Natural killer cell treated with Interleukin-12 subunit alpha and Interleukin-12 subunit beta and Interleukin-15 and Interleukin-18, amount 100 ng/mL, for 72 hours (primary cell): ENCODE measurements around the gene FMNL2. TPM values are rescaled to one million over a fixed set of nuclear protein-coding genes. Genes with fewer than 3 reads are reported as not detected.
A peak's percentile ranks its signal among the peaks of the same experiment; 100 is the strongest.

Source experiments
- ATAC-seq, 2 donors: fragments of 150-1000 bp; cut with Tn5 transposase in 1 of 2; sonication (Bioruptor Pico), chemical (Tn5 transposase) in 1 of 2; 2 replicates each; pipeline ENCODE4 v1.10.0; 2021
- DNase-seq: peaks from one replicate; pipeline ENCODE4 v3.0.0; 2022; ENCODE audit warnings: low spot score
- H3K27ac Mint-ChIP-seq, 2 donors: 1 replicate in 1 of 2; 2 replicates in 1 of 2; pipeline ENCODE4 v1.8.0; 2022; ENCODE audit warnings: mixed read lengths in 2 of 2, mild to moderate bottlenecking in 1 of 2, moderate library complexity in 1 of 2
- H3K27me3 Mint-ChIP-seq, 2 donors: 1 replicate in 1 of 2; 2 replicates in 1 of 2; pipeline ENCODE4 v1.8.0; 2022; ENCODE audit warnings: mixed read lengths in 2 of 2
- H3K36me3 Mint-ChIP-seq: one replicate; pipeline ENCODE4 v1.8.0; 2022; ENCODE audit warnings: mixed read lengths
- H3K4me1 Mint-ChIP-seq, 2 donors: 1 replicate in 1 of 2; 2 replicates in 1 of 2; pipeline ENCODE4 v1.8.0; 2022; ENCODE audit warnings: low read depth in 2 of 2, mixed read lengths in 2 of 2, mild to moderate bottlenecking in 1 of 2
- H3K4me3 Mint-ChIP-seq: one replicate; pipeline ENCODE4 v1.8.0; 2022; ENCODE audit warnings: mixed read lengths
- H3K9me3 Mint-ChIP-seq: 2 replicates; pipeline ENCODE4 v1.8.0; 2022; ENCODE audit warnings: mixed read lengths
- total RNA-seq, 2 donors: library from RNA; stranded (reverse); gene quantifications; one replicate each; pipeline ENCODE4 v1.2.3, GENCODE V29; 2022

The FMNL2 gene
- total RNA-seq, 2 donors from 2014 or later = 0.48 to 0.70 TPM

DNA sequence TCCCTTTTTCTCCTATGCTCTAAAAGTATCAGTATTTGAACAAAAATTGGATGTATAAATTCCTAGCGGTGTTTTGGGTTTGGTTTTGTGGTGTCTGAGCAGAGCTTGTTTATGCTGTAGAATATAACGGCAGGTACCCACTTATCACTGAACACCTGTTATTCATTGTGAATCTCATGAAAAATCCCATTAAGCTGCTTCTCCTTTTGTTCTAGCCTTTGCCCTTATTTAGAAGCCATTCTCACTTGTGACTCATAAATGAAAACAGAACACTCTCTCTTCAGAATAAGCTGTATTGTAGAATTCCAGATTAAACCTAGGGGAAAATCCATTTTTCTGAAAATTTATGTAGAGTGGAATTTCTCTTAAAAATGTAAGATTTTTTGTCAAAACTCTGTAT, 278.3 kb downstream of the FMNL2 start:
- DNase-seq (no peak), ATAC-seq (no peak)
- peak overlapping the region; percentile 78 for H3K4me3 Mint-ChIP-seq
- H3K27me3 Mint-ChIP-seq = no peaks in the 10 kb centered on the region
- H3K27ac Mint-ChIP-seq = peak overlapping the region; percentile 75 to 96
- no peaks in the 10 kb centered on the region for H3K36me3 Mint-ChIP-seq
- H3K4me1 Mint-ChIP-seq = peaks cover 26 to 40% of the 10 kb centered on the region in 2 donors
- H3K9me3 Mint-ChIP-seq = no peaks in the 10 kb centered on the region

DNA sequence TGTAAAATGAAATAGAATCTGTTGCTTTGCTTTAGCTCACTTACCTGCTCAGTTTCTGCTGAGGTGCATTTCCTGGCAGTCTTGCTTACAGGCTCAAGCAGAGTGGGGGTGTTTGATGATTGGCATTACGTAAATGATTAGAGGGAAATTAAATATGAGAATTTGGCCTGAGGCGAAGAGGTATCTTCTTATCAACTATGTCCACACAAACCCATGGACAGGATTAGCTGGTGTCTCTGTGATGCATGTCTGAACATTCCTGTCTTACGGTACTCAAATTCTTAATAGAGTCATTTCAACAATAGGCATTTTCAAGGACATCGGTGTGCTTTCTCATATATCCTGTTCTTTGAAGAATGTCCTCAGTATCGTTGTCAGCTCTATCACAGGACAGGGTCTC, 280.2 kb downstream of the FMNL2 start:
- H3K9me3 Mint-ChIP-seq = no peaks in the 10 kb centered on the region
- no peaks in the 10 kb centered on the region for H3K36me3 Mint-ChIP-seq
- no peaks in the 10 kb centered on the region for H3K27me3 Mint-ChIP-seq
- peaks cover 26 to 37% of the 10 kb centered on the region in 2 donors for H3K4me1 Mint-ChIP-seq
- no peak for DNase-seq
- H3K4me3 Mint-ChIP-seq = no peak overlapping the region
- peak overlapping the region in 1 of 2 donors; percentile 96 for H3K27ac Mint-ChIP-seq
- ATAC-seq = no peak

DNA sequence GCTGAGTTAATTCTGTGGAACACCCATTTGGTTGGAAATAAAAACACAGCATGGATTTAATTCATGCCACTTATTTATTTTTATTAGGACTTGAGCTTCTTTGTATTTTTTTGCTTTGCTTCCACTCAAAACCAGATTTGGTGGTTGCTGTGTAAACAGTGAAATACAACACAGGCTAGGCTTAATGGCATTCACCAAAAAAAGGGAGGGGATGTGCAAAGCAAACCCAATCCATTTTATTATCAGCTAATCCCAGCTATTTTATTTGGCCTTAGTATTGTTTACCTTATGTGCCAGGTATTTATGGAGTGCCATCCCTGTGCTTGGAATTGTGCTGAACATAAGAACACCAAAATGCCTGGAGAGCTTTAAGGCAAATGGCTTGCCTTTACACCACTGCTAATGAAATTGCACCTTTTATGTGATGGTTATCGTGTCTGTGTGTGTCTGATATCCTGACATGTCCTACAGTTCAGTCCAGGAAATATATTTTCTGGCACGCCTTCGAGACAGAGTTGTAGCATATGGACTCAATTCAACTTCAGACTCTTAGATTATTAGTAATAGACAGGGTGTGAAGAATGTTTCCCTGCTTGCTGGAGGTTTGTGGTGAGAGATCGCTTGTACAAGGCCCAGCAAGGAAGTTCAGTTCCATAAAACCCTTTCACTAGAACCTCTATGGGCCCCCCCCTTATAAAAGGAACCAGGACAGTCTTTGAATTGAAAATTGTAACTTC, 282.6 kb downstream of the FMNL2 start:
- Mint-ChIP-seq H3K27ac (no peak overlapping the region), H3K9me3 (no peaks in the 10 kb centered on the region)
- DNase-seq = no peak

DNA sequence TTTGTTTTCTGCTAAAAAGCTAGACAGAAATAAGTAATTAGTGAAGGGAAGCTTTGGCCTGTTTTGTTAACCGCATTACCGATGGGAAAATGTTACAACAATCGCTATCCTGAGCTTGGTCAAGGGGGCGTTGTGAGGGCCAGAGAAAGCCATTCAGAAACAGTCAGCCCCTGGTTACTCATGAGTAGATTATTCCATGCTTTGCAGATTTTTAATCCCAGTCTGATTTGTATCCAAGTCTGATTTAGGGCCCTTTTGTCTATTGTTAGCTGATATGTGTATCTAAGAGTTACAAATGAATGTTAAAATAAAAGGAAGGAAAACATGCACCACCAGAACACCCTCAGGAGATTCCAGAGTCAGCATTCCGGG, 283.2 kb downstream of the FMNL2 start:
- Mint-ChIP-seq H3K27ac (no peak overlapping the region), H3K9me3 (no peaks in the 10 kb centered on the region), H3K4me1 (peaks cover 10 to 30% of the 10 kb centered on the region in 2 donors), H3K36me3 (no peaks in the 10 kb centered on the region), H3K4me3 (no peak overlapping the region), H3K27me3 (peaks cover 0 to 7% of the 10 kb centered on the region in 2 donors)
- ATAC-seq (no peak), DNase-seq (no peak)

More for the DNA sequence above, 282.6 kb downstream of the FMNL2 start:
- Mint-ChIP-seq H3K4me3 (no peak overlapping the region), H3K27me3 (peaks cover 0 to 7% of the 10 kb centered on the region in 2 donors), H3K36me3 (no peaks in the 10 kb centered on the region), H3K4me1 (peaks cover 16 to 32% of the 10 kb centered on the region in 2 donors)
- ATAC-seq = no peak

DNA sequence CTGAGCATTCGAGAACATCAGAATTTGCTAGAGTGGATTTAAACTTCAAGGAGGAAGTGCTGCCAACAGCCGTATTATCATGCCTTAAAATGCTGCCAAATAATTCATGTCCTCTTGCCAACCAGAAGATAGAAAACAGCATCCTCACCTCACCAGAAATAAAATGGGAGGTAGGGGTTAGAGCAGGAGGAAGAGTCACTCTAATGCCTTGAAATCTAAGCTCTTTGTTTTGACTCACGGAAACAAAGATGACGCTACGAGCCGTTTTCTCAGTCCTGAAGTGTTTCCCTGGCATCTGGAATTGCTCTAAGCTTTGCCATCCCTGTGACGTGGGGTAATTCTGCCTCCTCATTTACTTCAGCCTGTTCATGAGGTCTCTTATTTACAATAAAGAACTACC, 285.2 kb downstream of the FMNL2 start:
- peaks cover 0 to 19% of the 10 kb centered on the region in 2 donors for H3K4me1 Mint-ChIP-seq
- no peak overlapping the region for H3K4me3 Mint-ChIP-seq
- DNase-seq (no peak), ATAC-seq (no peak)
- no peaks in the 10 kb centered on the region for H3K9me3 Mint-ChIP-seq
- H3K27ac Mint-ChIP-seq = peak overlapping the region in 1 of 2 donors; percentile 27
- H3K27me3 Mint-ChIP-seq = peaks cover 0 to 7% of the 10 kb centered on the region in 2 donors
- no peaks in the 10 kb centered on the region for H3K36me3 Mint-ChIP-seq

DNA sequence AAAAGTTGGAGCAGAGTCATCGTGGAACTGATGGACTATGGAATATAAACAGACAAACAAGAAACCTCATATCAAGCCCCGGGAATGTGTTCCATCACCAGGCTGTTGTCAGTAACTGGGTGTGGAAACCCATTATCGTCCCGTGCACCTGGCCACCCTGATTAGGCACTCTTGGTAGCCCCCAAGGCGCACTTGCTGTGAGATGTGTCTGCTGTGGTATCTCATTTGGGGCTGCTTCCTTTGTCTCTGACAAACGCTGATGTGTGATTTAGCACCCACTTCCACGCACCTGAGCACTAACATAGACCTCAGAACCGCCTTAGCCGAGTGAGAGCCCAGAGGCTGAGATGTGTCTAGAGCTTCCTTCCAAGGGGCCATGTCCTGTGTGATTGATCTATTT, 286.0 kb downstream of the FMNL2 start:
- no peak for ATAC-seq
- H3K9me3 Mint-ChIP-seq = no peaks in the 10 kb centered on the region
- peaks cover 0 to 18% of the 10 kb centered on the region in 2 donors for H3K4me1 Mint-ChIP-seq
- peaks cover 0 to 7% of the 10 kb centered on the region in 2 donors for H3K27me3 Mint-ChIP-seq
- no peak for DNase-seq
- peak overlapping the region in 1 of 2 donors; percentile 52 for H3K27ac Mint-ChIP-seq
- no peaks in the 10 kb centered on the region for H3K36me3 Mint-ChIP-seq
- no peak overlapping the region for H3K4me3 Mint-ChIP-seq

DNA sequence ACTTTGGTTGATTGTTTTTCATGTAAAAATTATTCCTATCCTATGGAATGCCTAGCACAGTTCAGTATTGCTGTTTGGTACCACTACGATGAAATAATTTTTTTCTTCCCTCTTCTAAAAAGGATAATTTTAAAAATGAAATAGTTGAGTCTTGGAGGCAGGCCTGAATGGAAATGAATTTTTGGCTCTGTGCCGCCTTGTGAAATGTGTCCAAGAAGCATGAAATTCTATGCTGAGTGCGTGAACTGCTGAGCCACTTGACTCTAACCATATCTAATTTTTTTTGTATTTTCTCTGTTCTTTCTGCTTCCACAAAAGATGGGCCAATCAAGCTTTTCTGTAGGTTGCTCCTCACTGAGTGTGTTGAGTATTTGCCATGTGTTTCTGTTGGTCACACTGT, 287.2 kb downstream of the FMNL2 start:
- no peaks in the 10 kb centered on the region for H3K9me3 Mint-ChIP-seq
- DNase-seq (no peak), ATAC-seq (no peak)
- no peaks in the 10 kb centered on the region for H3K36me3 Mint-ChIP-seq
- peak overlapping the region in 1 of 2 donors; percentile 52 for H3K27ac Mint-ChIP-seq
- peaks cover 0 to 7% of the 10 kb centered on the region in 2 donors for H3K27me3 Mint-ChIP-seq
- H3K4me1 Mint-ChIP-seq = peaks cover 0 to 18% of the 10 kb centered on the region in 2 donors
- no peak overlapping the region for H3K4me3 Mint-ChIP-seq

DNA sequence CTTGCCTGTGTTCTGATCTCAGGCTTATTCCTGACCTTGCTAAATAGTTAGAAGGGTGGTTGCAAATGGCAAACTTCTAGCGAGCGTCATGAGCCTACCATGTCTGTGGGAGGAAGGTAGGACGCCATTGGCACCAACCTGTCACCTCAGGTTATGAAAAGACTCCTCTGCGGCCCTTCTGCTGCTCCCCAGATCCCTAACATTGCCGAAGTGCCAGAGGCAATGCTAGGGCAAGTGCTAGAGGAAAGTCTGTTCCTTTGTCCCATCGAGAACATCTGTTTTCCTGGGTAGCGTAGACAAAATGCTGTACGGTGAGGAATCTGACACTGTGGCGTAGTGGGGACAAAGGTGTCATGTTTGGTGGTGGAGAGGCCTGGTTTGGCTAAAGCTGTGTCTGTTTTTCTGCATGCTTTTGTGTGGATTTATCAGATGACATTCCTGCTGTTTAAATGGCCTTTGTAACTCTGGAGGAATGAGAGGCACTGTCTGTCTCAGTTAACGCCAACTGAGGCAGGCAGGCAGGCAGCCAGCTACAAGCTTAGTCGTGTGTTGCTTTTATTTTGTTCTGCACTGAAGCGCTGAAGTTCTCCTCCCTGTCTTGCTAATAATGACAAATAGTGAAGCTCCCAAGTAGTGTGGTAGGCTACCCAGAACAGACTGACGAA, 288.2 kb downstream of the FMNL2 start:
- Mint-ChIP-seq H3K4me3 (no peak overlapping the region), H3K9me3 (no peaks in the 10 kb centered on the region), H3K27ac (peak overlapping the region in 1 of 2 donors; percentile 22), H3K36me3 (no peaks in the 10 kb centered on the region), H3K4me1 (peaks cover 0 to 18% of the 10 kb centered on the region in 2 donors), H3K27me3 (peaks cover 0 to 7% of the 10 kb centered on the region in 2 donors)
- DNase-seq (no peak), ATAC-seq (no peak)

DNA sequence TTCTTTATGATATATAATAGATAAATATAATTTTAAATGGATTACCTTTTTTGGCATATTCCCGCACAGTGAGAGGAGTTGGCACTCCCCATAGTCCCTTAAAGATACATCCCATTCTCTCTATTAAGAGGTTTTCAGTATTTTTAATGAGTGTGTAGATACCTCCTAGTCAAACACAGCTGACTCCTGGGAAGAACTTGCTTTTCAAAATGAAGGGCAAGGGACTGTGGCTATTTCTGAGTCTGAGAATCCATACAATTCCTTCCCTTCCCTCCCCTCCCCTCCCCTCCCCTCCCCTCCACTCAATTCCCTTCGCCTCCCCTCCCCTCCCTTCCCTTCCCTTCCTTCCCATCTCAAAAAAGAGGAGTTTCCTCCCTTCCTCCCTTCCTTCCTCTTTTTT, 288.8 kb downstream of the FMNL2 start:
- Mint-ChIP-seq H3K4me1 (peaks cover 0 to 18% of the 10 kb centered on the region in 2 donors), H3K27me3 (peaks cover 0 to 7% of the 10 kb centered on the region in 2 donors), H3K9me3 (no peaks in the 10 kb centered on the region), H3K27ac (peak overlapping the region in 1 of 2 donors; percentile 22), H3K4me3 (no peak overlapping the region), H3K36me3 (no peaks in the 10 kb centered on the region)
- DNase-seq (no peak), ATAC-seq (no peak)

DNA sequence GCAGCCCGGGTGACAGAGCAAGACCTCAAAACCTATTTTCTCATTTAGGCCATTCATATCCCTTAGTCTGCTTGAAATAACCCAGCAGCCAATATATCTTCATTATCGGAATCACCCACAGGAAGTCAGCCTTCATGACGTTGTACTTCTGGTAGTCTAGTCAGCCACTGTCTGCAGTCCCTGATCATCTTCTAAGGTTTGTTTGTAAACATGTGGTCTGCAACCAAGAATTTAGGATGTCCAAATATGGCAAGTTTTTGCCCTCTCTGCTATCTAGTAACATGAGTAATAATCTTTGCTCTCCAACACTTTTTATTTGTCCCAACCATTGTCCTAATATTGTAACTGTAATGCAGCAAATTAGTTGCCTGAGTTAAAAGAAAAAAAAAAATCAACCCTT, 289.8 kb downstream of the FMNL2 start:
- Mint-ChIP-seq H3K27ac (no peak overlapping the region), H3K4me1 (peaks cover 0 to 18% of the 10 kb centered on the region in 2 donors), H3K9me3 (no peaks in the 10 kb centered on the region), H3K4me3 (no peak overlapping the region), H3K27me3 (peaks cover 0 to 7% of the 10 kb centered on the region in 2 donors), H3K36me3 (no peaks in the 10 kb centered on the region)
- ATAC-seq (no peak), DNase-seq (no peak)

DNA sequence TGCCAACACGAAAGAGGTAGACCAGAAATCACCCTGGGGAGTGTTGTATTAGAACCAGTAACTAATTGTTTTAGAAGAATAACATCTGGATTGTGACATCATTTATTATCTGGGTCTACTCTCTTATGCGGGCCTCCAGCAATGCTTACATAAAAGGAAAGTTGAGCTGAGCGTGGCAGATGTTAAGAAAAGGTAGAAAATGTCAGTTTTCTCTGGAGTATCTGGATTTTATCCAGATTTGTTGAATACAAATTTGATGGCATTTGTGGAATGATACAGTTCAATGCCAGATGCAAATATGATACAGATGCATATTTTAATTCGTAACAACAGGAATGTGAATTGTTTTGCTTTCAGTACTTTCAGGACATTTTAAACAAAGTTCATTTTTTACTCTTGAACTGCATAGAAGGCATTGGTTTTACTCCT, 292.0 kb downstream of the FMNL2 start:
- H3K9me3 Mint-ChIP-seq = no peaks in the 10 kb centered on the region
- ATAC-seq (no peak), DNase-seq (no peak)
- peaks cover 0 to 8% of the 10 kb centered on the region in 2 donors for H3K4me1 Mint-ChIP-seq
- peak overlapping the region in 1 of 2 donors; percentile 19 for H3K27ac Mint-ChIP-seq
- H3K36me3 Mint-ChIP-seq = no peaks in the 10 kb centered on the region
- no peaks in the 10 kb centered on the region for H3K27me3 Mint-ChIP-seq
- H3K4me3 Mint-ChIP-seq = no peak overlapping the region

DNA sequence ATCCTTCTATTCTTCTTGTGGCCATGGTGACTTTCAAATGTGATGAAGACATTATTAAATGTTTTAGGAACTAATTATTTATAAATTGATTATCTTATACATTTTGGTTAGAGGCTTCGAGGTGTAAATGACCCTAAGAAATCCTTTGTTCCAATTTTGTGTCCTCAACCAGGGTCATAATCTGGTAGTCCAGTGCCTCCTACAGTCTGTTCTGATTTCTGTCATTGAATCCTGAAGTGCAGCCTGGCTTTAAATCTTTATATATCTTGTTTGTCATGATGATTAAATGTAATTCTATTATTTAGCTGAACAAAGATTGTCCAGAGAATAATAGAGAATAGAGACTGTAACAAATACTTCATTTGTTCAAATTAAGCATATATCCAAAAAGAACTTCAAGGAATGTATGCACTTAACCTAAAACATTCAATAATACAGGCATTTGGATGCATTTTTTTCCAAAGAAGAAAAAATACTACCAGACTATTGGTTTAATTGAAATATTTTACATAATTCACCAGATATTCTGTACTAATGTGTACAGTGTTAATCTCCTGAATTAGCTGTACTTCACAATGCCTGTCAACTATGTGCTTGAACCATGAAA, 292.5 kb downstream of the FMNL2 start:
- H3K4me3 Mint-ChIP-seq = no peak overlapping the region
- H3K36me3 Mint-ChIP-seq = no peaks in the 10 kb centered on the region
- H3K4me1 Mint-ChIP-seq = peaks cover 0 to 8% of the 10 kb centered on the region in 2 donors
- ATAC-seq (no peak), DNase-seq (no peak)
- H3K27ac Mint-ChIP-seq = peak overlapping the region in 1 of 2 donors; percentile 9
- no peaks in the 10 kb centered on the region for H3K9me3 Mint-ChIP-seq
- no peaks in the 10 kb centered on the region for H3K27me3 Mint-ChIP-seq

DNA sequence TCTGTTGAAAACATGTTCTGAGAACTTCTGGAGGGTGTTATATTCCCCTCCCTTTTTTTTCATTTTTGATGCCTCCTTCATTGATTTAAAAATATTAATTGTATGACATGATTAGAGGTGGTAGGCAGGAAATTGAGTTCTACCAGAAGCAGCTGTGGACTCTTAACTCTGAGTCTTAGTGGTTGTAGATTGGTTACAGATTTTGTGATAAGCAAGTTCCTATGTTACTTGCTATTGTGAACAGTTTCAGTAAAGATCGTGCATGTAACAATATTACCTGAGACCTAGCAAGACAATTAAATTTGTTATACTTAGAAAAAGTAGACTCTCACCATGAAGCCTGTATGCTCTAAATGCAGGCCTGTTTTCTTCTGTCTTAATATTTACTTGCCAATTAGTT, 294.2 kb downstream of the FMNL2 start:
- no peak for ATAC-seq
- Mint-ChIP-seq H3K27me3 (no peaks in the 10 kb centered on the region), H3K4me1 (no peaks in the 10 kb centered on the region), H3K27ac (peak overlapping the region in 1 of 2 donors; percentile 9), H3K36me3 (no peaks in the 10 kb centered on the region), H3K4me3 (no peak overlapping the region), H3K9me3 (no peaks in the 10 kb centered on the region)
- DNase-seq = no peak

DNA sequence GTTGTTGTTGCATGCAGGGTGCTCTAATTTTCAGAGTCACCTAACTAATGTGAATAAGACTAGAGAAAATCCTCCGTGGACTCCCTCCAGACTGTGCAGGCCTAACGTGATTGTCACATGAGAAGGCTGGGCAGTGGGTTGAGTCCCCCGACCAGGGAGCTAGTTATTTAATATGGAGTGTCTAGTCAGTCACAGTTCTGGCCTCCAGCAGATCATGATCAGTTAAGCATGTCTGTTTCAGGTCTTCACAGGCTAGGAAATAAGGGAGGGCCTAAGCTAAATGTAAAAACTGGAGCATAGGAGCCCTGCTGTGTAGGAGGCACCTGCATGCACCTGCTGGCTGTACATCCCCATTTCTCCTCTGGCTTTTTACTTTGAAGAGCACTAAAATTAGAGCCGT, 295.5 kb downstream of the FMNL2 start:
- Mint-ChIP-seq H3K4me3 (no peak overlapping the region), H3K27ac (no peak overlapping the region), H3K27me3 (no peaks in the 10 kb centered on the region), H3K36me3 (no peaks in the 10 kb centered on the region), H3K4me1 (no peaks in the 10 kb centered on the region), H3K9me3 (no peaks in the 10 kb centered on the region)
- no peak for DNase-seq
- no peak for ATAC-seq
